Immature natural killer cell (primary cell): ENCODE data around the gene GDF3. TPM values are rescaled to one million over a fixed set of nuclear protein-coding genes. Genes with fewer than 3 reads are reported as not detected.
A peak's percentile ranks its signal among the peaks of the same experiment; 100 is the strongest.
"Not testable (repeated sequence)": the region's sequence is repeated elsewhere in the genome, so short reads cannot be mapped to it uniquely, and the experiment has no call there.

Experiments used
- DNase-seq, 3 donors: peaks; one replicate each; pipeline ENCODE4 v3.0.0; 2022; ENCODE audit warnings: mixed read lengths in 1 of 3
- H3K27ac Mint-ChIP-seq, 6 donors: one replicate each; pipeline ENCODE4 v1.8.0; 2020; ENCODE audit warnings: mixed read lengths in 6 of 6, mild to moderate bottlenecking in 5 of 6, inconsistent platforms in 4 of 6, moderate library complexity in 3 of 6
- H3K27me3 Mint-ChIP-seq, 3 donors: one replicate each; pipeline ENCODE4 v1.8.0; 2020 to 2021; ENCODE audit warnings: low read depth in 3 of 3, mild to moderate bottlenecking in 3 of 3, mixed read lengths in 3 of 3, moderate library complexity in 3 of 3, inconsistent platforms in 1 of 3
- H3K36me3 Mint-ChIP-seq, 3 donors: one replicate each; pipeline ENCODE4 v1.8.0; 2020; ENCODE audit warnings: mixed read lengths in 3 of 3, inconsistent platforms in 2 of 3, mild to moderate bottlenecking in 2 of 3
- H3K4me1 Mint-ChIP-seq, 2 donors: one replicate each; pipeline ENCODE4 v1.8.0; 2020; ENCODE audit warnings: inconsistent platforms in 2 of 2, mild to moderate bottlenecking in 2 of 2, mixed read lengths in 2 of 2, moderate library complexity in 1 of 2
- H3K4me3 Mint-ChIP-seq, 5 donors: one replicate each; pipeline ENCODE4 v1.8.0; 2020; ENCODE audit warnings: mild to moderate bottlenecking in 5 of 5, mixed read lengths in 5 of 5, inconsistent platforms in 3 of 5, moderate library complexity in 3 of 5
- H3K9me3 Mint-ChIP-seq, 6 donors: one replicate each; pipeline ENCODE4 v1.8.0; 2020; ENCODE audit warnings: mild to moderate bottlenecking in 6 of 6, mixed read lengths in 6 of 6, inconsistent platforms in 4 of 6, moderate library complexity in 3 of 6
- polyA plus RNA-seq, 3 donors: library from polyadenylated mRNA; unstranded; fragments of 300-500 nt; fragmentation: Illumina TruSeq; gene quantifications; one replicate each; pipeline ENCODE4 v1.2.3, GENCODE V29; 2021

Gene GDF3
- polyA plus RNA-seq, 3 donors from 2014 or later: not detected

- Mint-ChIP-seq H3K36me3 (no peaks in the 10 kb centered on the region), H3K9me3 (no peaks in the 10 kb centered on the region), H3K4me3 (no peak overlapping the region), H3K4me1 (peaks cover under 1 to 2% of the 10 kb centered on the region in 2 donors), H3K27me3 (peaks cover 0 to 2% (median 0%) of the 10 kb centered on the region in 3 donors), H3K27ac (no peak overlapping the region)
- no peak for DNase-seq
Observed at GRCh38 chr12:7646178-7646475, 49.4 kb downstream of the GDF3 start.

GRCh38 chr12:7645395-7646177, 50.0 kb downstream of the GDF3 start:
- H3K4me3 Mint-ChIP-seq: no peak overlapping the region
- no peaks in the 10 kb centered on the region for H3K36me3 Mint-ChIP-seq
- H3K9me3 Mint-ChIP-seq: no peaks in the 10 kb centered on the region
- H3K27ac Mint-ChIP-seq: no peak overlapping the region
- DNase-seq: peak; percentile 20 to 40 (median 22)
- peaks cover 6 to 7% of the 10 kb centered on the region in 2 donors for H3K4me1 Mint-ChIP-seq
- H3K27me3 Mint-ChIP-seq: peaks cover 0 to 2% (median 0%) of the 10 kb centered on the region in 3 donors

GRCh38 chr12:7642876-7643309, 52.7 kb downstream of the GDF3 start:
- Mint-ChIP-seq H3K36me3 (no peaks in the 10 kb centered on the region), H3K9me3 (no peaks in the 10 kb centered on the region), H3K4me1 (peaks cover 17 to 27% of the 10 kb centered on the region in 2 donors), H3K4me3 (no peak overlapping the region), H3K27ac (no peak overlapping the region), H3K27me3 (peaks cover 1 to 4% (median 4%) of the 10 kb centered on the region in 3 donors)
- no peak for DNase-seq

GRCh38 chr12:7642287-7642686, 53.3 kb downstream of the GDF3 start:
- no peak for DNase-seq
- H3K4me1 Mint-ChIP-seq: peaks cover 17 to 27% of the 10 kb centered on the region in 2 donors
- no peaks in the 10 kb centered on the region for H3K9me3 Mint-ChIP-seq
- peaks cover 1 to 4% (median 4%) of the 10 kb centered on the region in 3 donors for H3K27me3 Mint-ChIP-seq
- H3K4me3 Mint-ChIP-seq: no peak overlapping the region
- no peaks in the 10 kb centered on the region for H3K36me3 Mint-ChIP-seq
- no peak overlapping the region for H3K27ac Mint-ChIP-seq

- H3K27me3 Mint-ChIP-seq, H3K36me3 Mint-ChIP-seq, H3K9me3 Mint-ChIP-seq: not testable (repeated sequence)
- peaks cover 17 to 27% of the 10 kb centered on the region in 2 donors for H3K4me1 Mint-ChIP-seq
- peak overlapping the region; percentile 78 to 90 (median 87) for H3K4me3 Mint-ChIP-seq
- peak; percentile 56 to 72 (median 60) for DNase-seq
- H3K27ac Mint-ChIP-seq: peak overlapping the region; percentile 74 to 93 (median 88)
Observed at GRCh38 chr12:7640123-7640995, 55.2 kb downstream of the GDF3 start.

Other genes starting within 250 kb of the GDF3 start
- 1 to 10 TPM in 2 of 3 donors, not detected in 1; 2.4 to 6.0 TPM for gene CD163, start 192.0 kb downstream of the GDF3 start, polyA plus RNA-seq
- not detected for gene APOBEC1, start 29.9 kb downstream of the GDF3 start, polyA plus RNA-seq
- gene DPPA3, start 15.7 kb upstream of the GDF3 start, polyA plus RNA-seq: not detected
- 1 to 10 TPM in 1 of 3 donors, under 1 TPM in 2; 0.36 to 2.7 (median 0.72) TPM for gene CLEC4C, start 51.6 kb upstream of the GDF3 start, polyA plus RNA-seq
- not detected for gene NANOGNB, start 69.4 kb upstream of the GDF3 start, polyA plus RNA-seq
- gene NANOG, start 93.6 kb upstream of the GDF3 start, polyA plus RNA-seq: not detected
- not detected for gene SLC2A14, start 177.1 kb upstream of the GDF3 start, polyA plus RNA-seq
- gene SLC2A3, start 240.4 kb upstream of the GDF3 start, polyA plus RNA-seq: 100 to 1,000 TPM in 2 of 3 donors, 10 to 100 TPM in 1; 55.0 to 114 (median 114) TPM